Natural killer cell (primary cell): ENCODE data around the gene ARHGEF2. TPM values are rescaled to one million over a fixed set of nuclear protein-coding genes. Genes with fewer than 3 reads are reported as not detected.

ENCODE experiments used
- ATAC-seq, 3 donors: fragments of 150-1000 bp in 2 of 3; fragments of 200-7000 bp in 1 of 3; cut with Tn5 transposase; 1 replicate in 1 of 3; 2 replicates in 2 of 3; pipeline ENCODE4 v1.10.0; 2021; ENCODE audit warnings: mild to moderate bottlenecking in 2 of 3, moderate library complexity in 2 of 3
- DNase-seq, 2 donors: peaks; one replicate each; pipeline versions ENCODE4 v3.0.0 to v3.0.0-alpha.2; 2013 to 2021; ENCODE audit warnings: mixed read lengths in 1 of 2
- H3K27ac ChIP-seq: one replicate; pipeline ENCODE4 v1.5.1; 2013; ENCODE audit warnings: mild to moderate bottlenecking, low read length
- H3K27me3 ChIP-seq: one replicate; pipeline ENCODE4 v1.6.1; 2013; ENCODE audit warnings: low read length; ENCODE audit not compliant: control insufficient read depth, insufficient read depth
- H3K36me3 ChIP-seq: one replicate; pipeline ENCODE4 v1.6.1; 2013; ENCODE audit warnings: low read length; ENCODE audit not compliant: control insufficient read depth, insufficient read depth
- H3K4me1 ChIP-seq: one replicate; pipeline ENCODE4 v1.6.1; 2013; ENCODE audit warnings: low read length; ENCODE audit not compliant: control insufficient read depth, insufficient read depth
- H3K4me3 ChIP-seq: one replicate; pipeline ENCODE4 v1.5.1; 2013; ENCODE audit warnings: low read length
- H3K9me3 ChIP-seq: one replicate; pipeline ENCODE4 v1.6.1; 2013; ENCODE audit warnings: low read length; ENCODE audit not compliant: control insufficient read depth, insufficient read depth
- H3K27ac Mint-ChIP-seq, 2 donors: one replicate each; pipeline ENCODE4 v1.8.0; 2022; ENCODE audit warnings: mild to moderate bottlenecking in 2 of 2, mixed read lengths in 2 of 2, moderate library complexity in 1 of 2
- H3K27me3 Mint-ChIP-seq, 2 donors: one replicate each; pipeline ENCODE4 v1.8.0; 2022; ENCODE audit warnings: low read depth in 2 of 2, mixed read lengths in 2 of 2
- H3K36me3 Mint-ChIP-seq: one replicate; pipeline ENCODE4 v1.8.0; 2022; ENCODE audit warnings: mixed read lengths
- H3K4me1 Mint-ChIP-seq, 2 donors: one replicate each; pipeline ENCODE4 v1.8.0; 2022; ENCODE audit warnings: mixed read lengths in 2 of 2
- H3K4me3 Mint-ChIP-seq: one replicate; pipeline ENCODE4 v1.8.0; 2022; ENCODE audit warnings: mild to moderate bottlenecking, moderate library complexity, mixed read lengths
- H3K9me3 Mint-ChIP-seq, 2 donors: one replicate each; pipeline ENCODE4 v1.8.0; 2022; ENCODE audit warnings: mixed read lengths in 2 of 2
- WGBS: methylation state at CpG from one replicate; pipeline ENCODE4 v1.1.7; 2013; ENCODE audit warnings: missing lambda C conversion rate; ENCODE audit not compliant: insufficient coverage; 5-methylcytosine and 5-hydroxymethylcytosine counted together
- intact Hi-C: fragments of 100-400 bp; cut with micrococcal nuclease; formaldehyde crosslinking; loops from one replicate; pipeline ENCODE4 v1.14.2; 2022
- total RNA-seq, 4 donors: library from RNA; stranded (reverse); fragments of 120-200 nt in 1 of 4; gene quantifications; one replicate each; pipeline versions ENCODE4 v1.2.3 to v1.2.4, GENCODE V29; 2013 to 2022
- TF ChIP-seq, protein P1 (sequence below): fragments of 200-600 bp; IDR thresholded peaks from one replicate; pipeline ENCODE4 v1.8.0; 2022; ENCODE audit warnings: antibody characterized with exemption

ARHGEF2 gene
- total RNA-seq, 3 donors from 2014 or later (not counting 1 experiment from before 2014, with no cell fraction given): 143 to 200 (median 147) TPM

DNA sequence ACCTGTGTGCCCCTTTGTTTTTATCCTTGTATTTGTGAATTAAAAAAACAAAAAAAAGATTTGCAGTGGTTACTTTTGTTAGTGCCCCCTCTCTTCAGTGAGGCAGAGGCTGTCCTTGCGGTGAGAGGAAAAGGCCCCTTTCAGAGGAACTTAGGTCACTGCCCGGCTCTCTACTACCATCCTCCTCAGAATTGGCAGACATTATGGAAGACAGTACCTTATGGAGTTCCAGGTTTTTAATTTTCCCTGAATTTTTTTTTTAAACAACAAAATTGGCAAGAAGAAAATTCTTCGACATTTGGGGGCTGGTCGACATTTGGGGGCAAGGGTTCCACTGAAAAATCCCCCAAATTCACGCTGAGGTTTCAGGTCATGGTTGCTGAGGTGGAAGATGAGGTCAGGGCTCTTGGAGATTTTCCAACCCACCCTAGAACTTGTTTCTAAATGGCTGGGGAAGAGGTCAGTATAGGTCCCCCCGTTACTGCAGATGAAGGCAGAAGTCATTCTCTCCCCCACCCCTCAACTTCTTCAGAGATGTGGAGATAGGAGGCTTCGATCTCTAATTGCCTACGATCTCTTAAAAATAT is 31.6 kb downstream of the ARHGEF2 start:
- no peak for ATAC-seq
- H3K9me3 Mint-ChIP-seq: no peaks in the 10 kb centered on the region
- Histone ChIP-seq H3K27ac (peak overlapping the region; percentile 75), H3K4me1 (peaks cover 54% of the 10 kb centered on the region), H3K27me3 (no peaks in the 10 kb centered on the region), H3K9me3 (no peaks in the 10 kb centered on the region), H3K4me3 (no peak overlapping the region), H3K36me3 (peaks cover 44% of the 10 kb centered on the region)
- DNase-seq: peak in 1 of 2 donors; percentile 27
- peaks cover 21 to 32% of the 10 kb centered on the region in 2 donors for H3K4me1 Mint-ChIP-seq
- H3K4me3 Mint-ChIP-seq: peak overlapping the region; percentile 61
- H3K27ac Mint-ChIP-seq: peak overlapping the region; percentile 91 to 98
- intact Hi-C loops: no loop called here
- TF ChIP-seq, protein P1, sequence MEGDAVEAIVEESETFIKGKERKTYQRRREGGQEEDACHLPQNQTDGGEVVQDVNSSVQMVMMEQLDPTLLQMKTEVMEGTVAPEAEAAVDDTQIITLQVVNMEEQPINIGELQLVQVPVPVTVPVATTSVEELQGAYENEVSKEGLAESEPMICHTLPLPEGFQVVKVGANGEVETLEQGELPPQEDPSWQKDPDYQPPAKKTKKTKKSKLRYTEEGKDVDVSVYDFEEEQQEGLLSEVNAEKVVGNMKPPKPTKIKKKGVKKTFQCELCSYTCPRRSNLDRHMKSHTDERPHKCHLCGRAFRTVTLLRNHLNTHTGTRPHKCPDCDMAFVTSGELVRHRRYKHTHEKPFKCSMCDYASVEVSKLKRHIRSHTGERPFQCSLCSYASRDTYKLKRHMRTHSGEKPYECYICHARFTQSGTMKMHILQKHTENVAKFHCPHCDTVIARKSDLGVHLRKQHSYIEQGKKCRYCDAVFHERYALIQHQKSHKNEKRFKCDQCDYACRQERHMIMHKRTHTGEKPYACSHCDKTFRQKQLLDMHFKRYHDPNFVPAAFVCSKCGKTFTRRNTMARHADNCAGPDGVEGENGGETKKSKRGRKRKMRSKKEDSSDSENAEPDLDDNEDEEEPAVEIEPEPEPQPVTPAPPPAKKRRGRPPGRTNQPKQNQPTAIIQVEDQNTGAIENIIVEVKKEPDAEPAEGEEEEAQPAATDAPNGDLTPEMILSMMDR: no peak
- peaks cover 8% of the 10 kb centered on the region for H3K36me3 Mint-ChIP-seq
- H3K27me3 Mint-ChIP-seq: no peaks in the 10 kb centered on the region
- WGBS: 69% methylated on average over 3 of the region's 8 CpGs

DNA sequence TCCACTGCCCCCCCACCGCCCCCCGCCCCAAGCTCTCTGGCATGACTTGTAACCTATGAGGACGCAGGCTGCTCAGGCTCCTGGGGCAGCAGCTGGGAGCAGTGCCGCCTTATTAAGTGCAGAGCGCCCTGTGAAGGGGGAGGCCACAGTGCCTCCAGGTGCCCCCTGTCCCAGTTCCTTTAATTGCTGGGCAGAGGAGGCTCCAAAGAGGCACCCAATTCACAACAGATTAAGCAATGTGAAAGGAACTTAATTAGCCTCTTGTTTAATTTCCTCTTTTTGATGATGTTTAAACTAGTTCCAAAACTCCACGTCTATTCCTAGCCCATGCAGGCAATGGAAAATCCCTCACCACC is 33.9 kb downstream of the ARHGEF2 start:
- WGBS: 71% methylated on average over 6 of the region's 6 CpGs

DNA sequence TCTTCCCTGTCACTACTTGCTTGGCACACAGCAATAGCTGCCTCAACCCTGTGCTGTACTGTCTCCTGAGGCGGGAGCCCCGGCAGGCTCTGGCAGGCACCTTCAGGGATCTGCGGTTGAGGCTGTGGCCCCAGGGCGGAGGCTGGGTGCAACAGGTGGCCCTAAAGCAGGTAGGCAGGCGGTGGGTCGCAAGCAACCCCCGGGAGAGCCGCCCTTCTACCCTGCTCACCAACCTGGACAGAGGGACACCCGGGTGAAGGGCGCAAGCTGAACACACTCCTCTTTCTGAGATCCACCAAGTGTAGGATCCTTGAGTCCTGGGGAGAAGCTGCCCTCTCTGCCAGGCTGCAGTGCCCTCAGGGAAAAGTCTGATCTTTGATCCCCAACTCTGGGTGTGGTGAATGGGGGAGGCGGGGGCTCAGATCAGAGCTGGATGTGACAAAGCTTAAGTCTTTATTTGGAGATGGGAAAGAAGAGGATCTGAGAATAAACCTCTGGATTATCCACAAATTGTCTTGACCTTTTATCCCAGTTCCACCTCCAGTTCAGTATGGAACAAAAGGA is 35.7 kb downstream of the ARHGEF2 start:
- peaks cover 13% of the 10 kb centered on the region for H3K36me3 ChIP-seq

More for the DNA sequence above, 33.9 kb downstream of the ARHGEF2 start:
- Histone ChIP-seq H3K27ac (no peak overlapping the region), H3K4me3 (no peak overlapping the region), H3K27me3 (no peaks in the 10 kb centered on the region), H3K4me1 (peaks cover 74% of the 10 kb centered on the region), H3K36me3 (peaks cover 24% of the 10 kb centered on the region), H3K9me3 (no peaks in the 10 kb centered on the region)
- peaks cover 38 to 49% of the 10 kb centered on the region in 2 donors for H3K4me1 Mint-ChIP-seq
- ATAC-seq (no peak), DNase-seq (no peak)
- H3K27ac Mint-ChIP-seq: peak overlapping the region; percentile 91 to 98
- no peak overlapping the region for H3K4me3 Mint-ChIP-seq
- peaks cover 8% of the 10 kb centered on the region for H3K36me3 Mint-ChIP-seq
- no peaks in the 10 kb centered on the region for H3K27me3 Mint-ChIP-seq
- intact Hi-C loops: no loop called here
- TF ChIP-seq, protein P1: no peak
- H3K9me3 Mint-ChIP-seq: no peaks in the 10 kb centered on the region

More for the DNA sequence above, 35.7 kb downstream of the ARHGEF2 start:
- peaks cover 74% of the 10 kb centered on the region for H3K4me1 ChIP-seq
- H3K4me1 Mint-ChIP-seq: peaks cover 38 to 49% of the 10 kb centered on the region in 2 donors
- no peaks in the 10 kb centered on the region for H3K27me3 Mint-ChIP-seq
- peak overlapping the region in 1 of 2 donors; percentile 40 for H3K27ac Mint-ChIP-seq
- no peak for DNase-seq
- intact Hi-C loops: no loop called here
- WGBS: 92% methylated on average over 11 of the region's 11 CpGs
- no peaks in the 10 kb centered on the region for H3K27me3 ChIP-seq
- peaks cover 8% of the 10 kb centered on the region for H3K36me3 Mint-ChIP-seq
- TF ChIP-seq, protein P1: no peak
- H3K27ac ChIP-seq: no peak overlapping the region
- no peak for ATAC-seq
- H3K4me3 ChIP-seq: no peak overlapping the region
- no peak overlapping the region for H3K4me3 Mint-ChIP-seq
- H3K9me3 Mint-ChIP-seq: no peaks in the 10 kb centered on the region
- H3K9me3 ChIP-seq: no peaks in the 10 kb centered on the region
